Epithelial cell of prostate (primary cell): ENCODE data around the gene MGLL.

Experiments used
- DNase-seq: peaks from one replicate; pipeline ENCODE4 v3.0.0-alpha.2; 2011; ENCODE audit warnings: low read depth, low spot score
- H3K27ac ChIP-seq: fragments of 450-650 bp; 2 replicates; pipeline ENCODE4 v1.5.1; 2017; ENCODE audit warnings: mild to moderate bottlenecking

Gene MGLL

DNA sequence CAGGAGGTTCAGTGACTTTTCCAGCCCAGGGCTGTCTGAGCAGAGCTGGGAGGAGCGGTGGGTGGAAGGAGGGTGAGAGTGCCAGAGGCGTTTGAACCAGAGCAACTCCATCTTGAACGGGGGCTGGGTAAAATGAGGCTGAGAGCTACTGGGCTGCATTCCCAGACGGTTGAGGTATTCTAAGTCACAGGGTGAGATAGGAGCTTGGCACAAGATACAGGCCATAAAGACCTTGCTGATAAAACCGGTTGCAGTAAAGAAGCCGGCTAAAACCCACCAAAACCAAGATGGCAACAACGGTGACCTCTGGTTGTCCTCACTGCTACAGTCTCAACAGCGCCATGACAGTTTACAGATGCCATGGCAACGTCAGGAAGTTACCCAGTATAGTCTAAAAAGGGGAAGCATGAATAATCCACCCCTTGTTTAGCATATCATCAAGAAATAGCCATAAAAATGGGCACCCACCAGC lies 89.4 kb downstream of the MGLL start:
- no peak for DNase-seq
- no peak overlapping the region for H3K27ac ChIP-seq

DNA sequence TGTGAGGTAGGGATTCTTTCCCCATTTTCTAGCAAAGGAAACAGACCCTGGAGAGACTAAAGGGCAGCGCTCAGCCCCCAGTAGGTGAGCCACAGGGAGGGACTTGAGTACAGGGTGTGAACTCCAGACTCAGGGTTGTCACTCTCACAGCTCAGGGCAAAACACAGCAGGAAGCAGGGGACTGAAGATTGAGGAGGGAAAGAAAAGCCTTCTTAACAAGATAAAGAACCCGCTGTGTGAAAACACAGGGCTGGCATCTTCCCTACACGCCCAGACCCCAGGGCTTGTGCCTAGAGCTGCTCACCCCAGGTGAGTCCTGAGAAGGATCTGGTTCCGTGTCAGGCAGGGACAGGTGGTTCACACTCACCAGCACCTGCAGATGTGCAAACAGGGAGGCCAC lies 90.0 kb downstream of the MGLL start:
- no peak overlapping the region for H3K27ac ChIP-seq
- no peak for DNase-seq

DNA sequence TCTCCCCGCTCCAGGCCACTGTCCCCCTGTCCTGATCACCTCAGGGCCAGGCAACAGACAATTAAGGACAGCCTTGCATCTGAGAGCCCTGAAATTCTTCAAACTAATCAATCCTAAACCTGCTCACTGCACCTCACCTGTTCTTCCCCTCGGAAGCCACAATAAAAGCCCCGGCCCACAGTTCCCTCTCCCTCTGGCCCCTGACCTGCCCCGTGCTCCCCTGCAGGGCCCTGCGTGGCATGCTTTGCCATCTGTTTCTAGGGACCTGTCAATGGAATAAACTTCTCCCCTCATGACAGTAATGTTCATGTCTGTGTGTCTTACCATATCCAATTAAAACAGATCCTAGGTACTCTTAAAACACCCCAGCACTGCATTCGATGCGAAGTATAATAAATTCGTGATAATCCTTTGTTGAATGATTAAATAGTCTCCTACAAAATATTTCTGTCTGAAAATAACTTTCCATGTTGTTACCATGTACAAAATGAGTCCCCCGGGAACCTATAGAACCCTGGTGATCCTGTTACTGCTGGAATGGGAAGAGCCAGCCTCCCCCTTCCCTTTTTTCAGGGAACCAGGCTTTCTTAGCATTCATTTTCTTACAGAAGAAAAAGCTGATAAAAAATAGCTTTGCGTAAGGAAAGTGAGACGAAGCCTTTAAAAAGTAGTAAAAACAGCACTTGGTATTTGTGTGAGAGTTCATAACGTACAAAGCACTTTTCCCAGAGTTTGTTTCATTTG lies 90.6 kb downstream of the MGLL start:
- no peak for DNase-seq
- H3K27ac ChIP-seq = no peak overlapping the region

DNA sequence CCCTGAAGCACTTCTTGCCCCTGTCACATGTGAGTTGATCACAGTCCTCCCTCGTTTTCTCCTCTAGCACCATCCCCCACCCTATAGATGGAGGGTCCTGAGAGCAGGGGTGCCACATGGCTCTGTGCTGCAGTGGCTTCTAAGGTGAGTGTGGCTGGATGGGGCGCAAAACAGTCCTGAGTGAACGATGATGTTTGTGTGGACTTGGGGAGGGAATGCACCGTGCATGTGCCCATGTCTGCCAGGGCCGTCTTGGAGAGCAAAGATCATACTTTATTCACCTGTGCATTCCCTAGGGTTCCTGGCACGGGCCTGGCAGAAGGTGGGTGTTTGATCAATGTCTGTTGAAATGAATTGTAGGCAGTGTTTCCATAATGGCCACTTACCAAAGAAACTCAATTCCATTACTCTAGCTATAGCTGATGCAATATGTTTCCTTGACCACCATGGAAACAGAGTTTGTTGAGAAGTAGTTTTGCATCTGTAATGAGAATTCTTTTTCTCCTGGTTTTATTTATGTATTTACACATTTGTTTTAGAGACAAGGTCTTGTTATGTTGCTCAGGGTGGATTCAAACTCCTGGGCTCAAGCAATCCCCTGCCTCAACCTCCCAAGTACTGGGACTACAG lies 91.5 kb downstream of the MGLL start:
- no peak for DNase-seq
- H3K27ac ChIP-seq = no peak overlapping the region

DNA sequence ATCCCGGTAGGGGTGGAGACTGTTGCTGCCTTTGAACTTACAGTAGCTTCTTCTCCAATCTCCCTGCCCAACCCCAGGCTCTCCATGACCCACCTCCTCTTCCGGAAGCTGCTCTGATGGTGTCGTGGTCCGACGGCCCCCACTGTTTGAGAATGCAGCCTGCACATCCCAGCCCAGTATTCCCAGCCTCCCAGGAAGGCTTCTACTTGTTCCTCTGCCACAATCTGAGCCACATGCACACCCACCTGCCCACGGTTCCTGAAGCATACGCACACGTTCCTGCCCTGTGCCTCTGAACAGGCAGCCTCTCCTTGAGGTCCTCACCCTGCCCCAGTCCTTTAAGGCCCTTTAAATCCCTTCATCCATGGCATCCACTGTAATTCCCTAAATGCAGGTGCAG lies 92.1 kb downstream of the MGLL start:
- H3K27ac ChIP-seq = no peak overlapping the region
- no peak for DNase-seq

DNA sequence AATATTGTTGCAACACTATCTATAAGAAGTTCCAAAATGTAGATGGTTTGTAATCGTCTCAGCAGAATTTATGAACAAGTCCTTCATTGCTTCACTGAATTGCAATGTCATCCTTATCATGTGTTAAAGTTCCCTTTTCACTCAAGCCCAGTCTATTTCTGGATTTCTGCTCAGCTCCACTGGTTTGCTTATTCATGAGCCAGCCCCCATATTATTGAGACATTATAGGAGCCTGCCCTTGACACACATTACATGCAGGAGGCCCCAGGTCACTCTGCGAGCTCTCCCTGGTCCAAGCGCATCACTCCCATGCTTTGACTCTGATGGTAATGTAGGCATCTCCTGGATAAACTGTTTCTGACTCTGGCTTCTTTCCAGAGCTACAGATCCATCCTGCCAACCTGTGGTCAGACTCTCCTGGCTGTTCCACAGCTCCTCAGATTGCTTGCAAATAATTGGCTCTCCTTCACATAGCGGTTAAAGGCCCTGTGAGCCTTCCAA lies 92.7 kb downstream of the MGLL start:
- no peak for DNase-seq
- no peak overlapping the region for H3K27ac ChIP-seq

DNA sequence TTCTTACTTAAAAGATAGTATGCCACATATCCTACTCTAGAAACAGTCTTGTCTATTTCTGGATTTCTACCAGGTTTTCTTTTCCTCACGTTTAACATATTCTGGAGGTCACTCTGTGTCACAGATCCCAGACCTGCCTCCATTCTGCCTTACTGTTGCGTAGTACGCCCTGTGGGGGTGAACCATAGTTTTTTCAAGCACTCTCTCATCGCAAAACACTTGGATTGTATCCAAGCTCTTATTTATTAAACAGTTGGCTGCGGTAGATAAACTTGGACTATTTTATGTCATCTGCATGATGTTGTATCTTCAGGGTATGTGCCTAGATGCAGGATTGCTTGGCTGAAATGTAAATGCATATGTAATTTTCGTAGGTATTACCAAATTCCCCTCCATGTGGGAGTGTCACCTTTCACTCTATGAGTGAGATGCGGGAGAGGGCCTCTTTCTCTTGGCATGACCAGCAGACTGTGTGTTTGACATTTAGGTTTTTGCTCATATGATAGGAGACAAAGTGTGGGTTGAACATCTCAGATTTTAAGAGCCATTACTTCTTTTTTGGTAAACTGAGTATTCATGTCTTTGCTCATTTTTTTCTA lies 93.8 kb downstream of the MGLL start:
- no peak for DNase-seq
- no peak overlapping the region for H3K27ac ChIP-seq

DNA sequence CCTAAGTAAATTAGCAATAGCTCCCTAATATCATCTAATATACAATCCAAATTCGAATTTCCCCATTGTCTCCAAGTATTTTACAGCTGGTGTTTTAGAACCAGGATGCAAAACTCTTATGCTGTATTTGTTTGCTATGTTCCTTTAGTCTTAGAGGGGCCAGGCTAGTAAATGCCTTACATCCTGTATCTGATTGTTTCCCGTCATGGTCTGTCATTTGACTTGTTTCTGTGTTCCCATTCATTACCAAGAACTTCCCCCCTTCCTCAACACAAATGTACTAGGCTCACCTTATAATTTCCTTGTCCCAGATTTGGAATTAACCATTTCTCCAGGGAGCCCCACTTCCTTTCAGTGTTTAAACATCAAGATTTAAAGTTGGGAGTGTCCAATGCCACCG lies 95.4 kb downstream of the MGLL start:
- H3K27ac ChIP-seq = no peak overlapping the region
- DNase-seq = no peak

DNA sequence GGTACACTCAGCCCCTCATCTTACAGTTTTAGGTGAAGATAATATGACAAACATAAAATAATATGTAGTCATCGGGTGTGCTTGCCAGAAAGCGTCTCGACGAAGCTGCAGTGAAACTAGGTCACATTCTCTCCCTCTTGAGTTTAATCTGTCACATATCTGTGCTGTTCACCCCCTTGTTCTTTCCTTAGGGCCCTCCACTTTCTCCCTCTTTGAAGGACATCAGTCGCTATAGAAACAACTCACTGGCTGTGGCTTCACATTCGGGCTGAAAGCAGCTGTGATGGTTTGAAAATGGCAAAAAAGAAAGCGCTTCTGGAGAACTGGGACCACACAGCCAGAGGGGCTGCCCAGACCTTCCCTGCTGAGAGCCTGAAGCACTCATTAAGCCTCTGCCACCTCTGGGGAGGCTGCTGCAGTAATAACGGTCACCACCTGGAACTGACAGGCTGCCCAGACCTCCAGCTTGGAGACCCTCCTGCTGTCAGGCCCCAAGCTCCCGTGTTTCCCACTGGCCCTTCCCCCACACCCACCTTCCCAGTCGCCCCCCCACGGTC lies 99.2 kb downstream of the MGLL start:
- no peak overlapping the region for H3K27ac ChIP-seq

DNA sequence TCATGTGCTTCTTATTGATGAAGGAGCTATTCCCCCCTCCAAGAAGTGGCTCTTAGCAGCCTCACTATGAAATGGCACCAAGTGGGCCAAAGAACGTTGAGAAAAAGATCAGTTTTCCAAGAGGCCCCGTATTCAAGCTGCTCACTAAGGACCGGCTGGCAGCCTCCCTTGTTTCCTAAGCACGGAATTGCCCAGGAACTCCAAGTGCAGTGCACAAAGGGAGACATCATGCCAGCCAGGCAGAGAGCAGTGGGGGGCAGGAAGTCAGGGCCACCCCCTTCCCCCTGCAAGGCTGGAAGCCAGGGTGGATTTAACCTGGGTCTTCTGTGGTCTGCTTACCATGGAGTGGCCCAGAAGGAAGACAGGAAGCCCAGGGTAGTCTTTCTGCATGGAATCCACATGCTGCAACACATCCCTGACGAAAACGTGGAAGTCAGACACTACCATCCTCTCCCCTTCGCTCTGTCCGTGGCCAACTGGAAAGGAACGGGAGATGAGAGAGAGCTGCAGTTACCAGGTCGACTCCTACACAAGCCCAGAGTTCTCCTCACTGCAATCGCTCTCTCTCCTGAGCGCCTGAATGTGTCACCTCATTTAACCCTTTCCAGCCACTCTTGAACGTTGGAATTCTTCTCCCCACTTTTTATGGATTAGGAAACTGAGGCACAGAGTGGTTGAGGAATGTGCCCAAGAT lies 100.1 kb downstream of the MGLL start:
- H3K27ac ChIP-seq = no peak overlapping the region

More for the DNA sequence above, 99.2 kb downstream of the MGLL start:
- DNase-seq = no peak

DNA sequence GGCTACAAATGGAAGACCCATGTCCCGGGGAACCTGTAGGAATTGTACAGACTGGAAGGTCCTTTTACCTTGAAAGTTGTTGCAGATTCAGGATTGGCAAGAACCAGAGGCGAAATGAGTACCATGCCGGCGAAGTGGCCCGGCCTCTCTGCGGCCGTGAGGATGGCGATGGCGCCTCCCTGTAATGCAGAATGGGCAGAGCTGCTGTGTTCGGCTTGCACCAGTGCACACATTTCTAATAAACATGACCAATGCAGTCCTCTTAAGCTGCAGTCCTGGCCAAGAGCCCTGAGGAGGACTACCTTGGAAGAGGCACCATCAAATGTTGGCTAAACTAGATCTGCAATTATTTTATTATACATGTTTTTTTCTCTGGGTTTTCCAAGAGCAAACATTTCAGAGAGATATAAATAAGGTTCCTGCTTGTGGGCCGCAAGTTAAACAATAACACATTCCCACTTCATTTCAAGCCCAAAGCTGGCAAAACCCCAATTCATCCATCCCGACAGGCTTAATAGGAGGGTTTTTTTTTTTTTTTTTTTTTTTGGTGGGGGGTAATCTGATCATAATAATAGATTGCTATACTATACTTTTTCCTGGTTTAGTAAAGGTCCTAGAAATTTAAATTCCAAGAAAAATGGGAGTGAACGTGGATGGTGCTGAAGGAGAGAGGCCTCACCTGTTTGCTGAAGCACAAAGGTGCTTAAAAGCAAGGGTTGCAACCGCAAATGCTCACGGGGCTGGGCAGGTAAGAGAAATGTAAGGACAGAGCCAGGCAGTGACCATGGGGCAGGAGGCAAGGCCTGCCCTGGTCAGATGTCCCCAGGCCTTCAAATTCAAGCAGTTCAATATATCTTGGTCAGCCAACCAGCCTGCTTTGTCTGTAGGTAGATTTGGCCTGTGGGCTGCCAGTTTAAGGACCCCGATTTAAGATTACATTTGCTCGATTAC lies 101.1 kb downstream of the MGLL start:
- DNase-seq = no peak
- no peak overlapping the region for H3K27ac ChIP-seq

More for the DNA sequence above, 100.1 kb downstream of the MGLL start:
- no peak for DNase-seq

DNA sequence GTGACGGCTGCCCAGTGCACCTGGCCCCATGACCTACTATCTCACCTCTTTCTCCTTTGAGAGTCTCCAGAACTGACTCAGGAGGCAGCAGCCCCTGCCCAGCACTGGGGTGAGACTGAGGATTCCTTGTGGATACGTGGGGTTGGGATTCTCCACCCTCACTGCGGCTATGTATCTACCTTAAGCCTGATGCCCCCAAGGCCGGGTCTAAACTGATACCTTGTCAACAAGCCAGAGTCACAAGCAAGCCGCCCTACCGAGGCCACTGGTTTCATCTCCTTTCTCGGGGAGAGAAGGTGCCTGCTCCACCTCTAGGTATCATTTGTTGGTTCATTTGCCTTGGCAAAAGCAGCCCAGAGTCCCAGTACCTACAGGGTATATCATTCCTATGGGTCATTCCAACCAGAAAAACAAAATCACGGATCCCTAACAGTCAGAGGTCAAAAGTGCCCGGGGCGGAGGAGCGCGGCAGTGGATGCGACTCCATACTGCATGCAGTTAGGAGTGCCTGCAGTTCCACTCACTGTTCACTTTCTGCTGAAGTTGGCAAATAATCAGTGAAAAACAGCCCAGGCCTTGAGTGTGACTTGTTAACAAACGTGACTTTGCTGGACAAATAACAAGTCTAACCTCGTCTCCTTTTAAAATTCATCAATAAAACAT lies 102.0 kb downstream of the MGLL start:
- H3K27ac ChIP-seq = no peak overlapping the region
- no peak for DNase-seq

DNA sequence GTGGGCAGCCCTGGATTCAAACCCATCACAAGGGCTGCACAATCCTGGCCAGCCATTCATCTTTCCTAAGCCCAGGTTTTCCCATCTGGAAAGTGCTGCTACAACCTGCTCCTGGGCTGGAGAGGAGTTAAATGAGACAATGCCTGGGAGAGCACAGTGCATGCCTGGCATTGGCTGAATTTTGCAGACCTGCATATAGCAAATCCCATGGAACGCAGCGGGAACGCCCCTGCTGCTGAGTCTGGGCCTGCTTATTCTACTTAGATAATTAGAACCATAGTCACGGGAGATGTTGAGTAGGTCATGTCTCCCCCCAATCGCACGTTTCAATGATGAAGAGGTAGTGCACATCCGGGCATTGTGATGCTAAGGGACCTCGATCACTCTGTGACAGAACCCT lies 102.9 kb downstream of the MGLL start:
- H3K27ac ChIP-seq = no peak overlapping the region
- no peak for DNase-seq

DNA sequence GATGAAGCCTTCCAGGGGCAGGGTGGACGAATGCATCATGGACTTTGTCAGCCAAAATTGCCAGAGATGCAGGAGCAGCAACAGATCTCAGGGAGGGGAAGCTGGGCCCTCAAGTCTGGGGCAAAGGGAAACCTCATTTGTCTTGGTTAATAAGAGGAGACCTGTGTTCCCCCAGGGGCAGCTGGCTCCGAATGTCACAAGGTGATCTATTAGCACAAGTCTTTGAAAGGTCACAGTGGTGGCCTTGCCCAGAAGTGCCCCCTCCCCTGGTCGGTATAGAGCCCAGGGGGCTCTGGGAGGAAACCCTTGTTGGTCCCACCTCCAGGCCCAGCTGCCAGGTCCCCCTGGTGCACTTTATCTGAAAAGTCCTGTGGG lies 103.4 kb downstream of the MGLL start:
- no peak for DNase-seq
- H3K27ac ChIP-seq = no peak overlapping the region

DNA sequence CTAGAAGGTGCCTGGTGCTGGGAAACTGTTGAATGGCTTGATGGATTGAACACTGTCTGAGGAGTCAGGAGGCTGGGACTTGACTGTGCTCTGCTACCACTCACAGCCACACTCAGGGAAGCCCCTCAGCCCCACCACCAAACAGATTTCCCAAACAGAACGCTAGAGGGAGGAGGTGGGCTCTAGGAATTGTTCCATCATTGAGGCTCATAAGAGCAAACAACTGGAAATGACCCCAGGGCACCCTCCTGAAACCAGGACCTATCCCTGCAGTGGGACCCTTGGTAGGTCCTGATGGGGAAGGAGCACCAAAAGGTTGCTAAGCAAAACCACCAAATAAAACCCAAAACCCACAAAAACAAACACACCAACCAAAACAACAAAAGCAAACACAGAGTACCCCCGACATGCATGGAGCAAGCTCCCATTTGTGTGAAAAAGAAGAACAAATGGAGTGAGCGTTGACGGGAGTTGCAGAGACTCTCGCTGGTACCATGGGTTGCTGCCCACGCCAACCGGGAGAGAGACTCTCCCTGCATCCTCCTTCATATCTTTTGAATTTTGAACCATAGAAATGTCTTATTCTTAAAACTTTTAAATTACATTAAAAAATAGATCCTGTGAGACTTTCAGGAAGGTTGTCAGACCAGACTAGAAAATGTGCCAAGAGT lies 103.9 kb downstream of the MGLL start:
- no peak for DNase-seq
- no peak overlapping the region for H3K27ac ChIP-seq

DNA sequence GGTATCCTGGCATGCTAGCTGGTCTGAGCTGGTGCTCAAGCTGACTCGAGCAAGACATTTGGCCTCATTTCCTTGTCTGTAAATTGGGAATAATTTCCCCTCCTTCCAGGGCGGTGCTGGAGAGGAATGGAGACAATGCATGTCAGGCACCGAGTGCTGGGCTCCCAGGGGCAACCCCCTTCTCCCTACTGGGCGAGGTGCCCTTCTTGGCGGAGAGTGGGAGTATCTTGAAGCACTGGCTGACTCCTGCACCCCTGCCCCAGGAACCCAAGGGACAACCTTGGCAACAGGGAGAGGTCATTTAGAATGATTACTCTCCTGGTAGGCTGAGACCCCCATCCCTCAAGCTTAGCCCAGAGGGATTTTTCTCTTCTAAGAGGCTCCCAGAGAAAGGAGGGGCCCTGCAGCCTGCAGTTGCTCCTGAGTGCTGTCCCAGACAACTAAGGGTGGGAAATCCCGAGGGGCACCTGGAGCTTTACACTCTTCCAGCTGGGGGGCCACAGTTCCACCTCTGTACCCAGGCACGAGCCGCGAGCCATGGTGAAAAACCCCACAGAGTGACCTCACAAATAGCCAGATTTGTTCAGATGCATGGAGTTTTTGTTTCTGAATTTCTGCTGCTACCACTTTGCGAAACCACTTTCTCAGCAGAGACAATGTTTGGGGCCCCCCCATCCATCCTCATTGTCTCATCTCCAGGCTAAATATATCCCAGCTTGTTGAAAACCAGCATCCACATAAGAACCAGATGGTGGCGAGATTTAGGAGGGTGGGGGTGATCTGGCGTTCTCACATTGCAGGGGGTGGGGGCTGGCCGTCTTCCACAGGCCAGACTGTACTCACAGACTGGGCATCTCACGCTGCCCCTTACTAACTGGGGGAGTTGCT lies 104.7 kb downstream of the MGLL start:
- DNase-seq = no peak
- H3K27ac ChIP-seq = no peak overlapping the region

DNA sequence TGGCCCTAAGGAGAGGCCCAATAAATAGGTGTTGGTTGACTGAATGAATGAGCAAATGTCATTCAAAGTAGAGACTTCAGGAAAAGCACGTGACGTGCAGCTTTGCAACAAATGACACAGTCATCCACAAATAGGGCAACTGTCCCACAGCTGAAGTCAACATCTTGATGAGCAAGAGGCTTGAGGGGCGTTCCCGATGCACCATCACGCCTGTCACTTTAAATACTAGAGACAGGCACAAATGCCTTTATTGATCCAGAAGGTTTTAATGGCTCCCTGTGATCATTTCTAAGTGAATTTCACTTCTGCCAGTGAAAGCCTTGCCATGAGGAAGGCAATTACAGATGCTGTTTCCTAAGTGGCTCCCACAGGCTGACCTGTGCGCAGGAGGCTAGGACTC lies 105.9 kb downstream of the MGLL start:
- no peak overlapping the region for H3K27ac ChIP-seq
- no peak for DNase-seq
